NT2/D1 (cell line): ENCODE measurements around the gene ANTXR1.

Experiments used
- SUZ12 ChIP-seq: IDR thresholded peaks from 2 replicates; pipeline ENCODE4 v1.6.1; 2011; ENCODE audit not compliant: insufficient read length, insufficient read depth; ENCODE audit errors: extremely low read depth
- YY1 ChIP-seq: IDR thresholded peaks from 2 replicates; pipeline ENCODE4 v1.6.1; 2011; ENCODE audit not compliant: insufficient read length, insufficient read depth

GRCh38 chr2:69032336-69032735 lies 19.4 kb downstream of the ANTXR1 start:
- no peak for TF ChIP-seq YY1
- TF ChIP-seq SUZ12, result no peak
